ENCODE results near the gene HTD2. TPM values are rescaled to one million over a fixed set of nuclear protein-coding genes. Genes with fewer than 3 reads are reported as not detected.

The HTD2 gene
- total RNA-seq, result 7.6 and 10.3 TPM in 2 replicates

DNA sequence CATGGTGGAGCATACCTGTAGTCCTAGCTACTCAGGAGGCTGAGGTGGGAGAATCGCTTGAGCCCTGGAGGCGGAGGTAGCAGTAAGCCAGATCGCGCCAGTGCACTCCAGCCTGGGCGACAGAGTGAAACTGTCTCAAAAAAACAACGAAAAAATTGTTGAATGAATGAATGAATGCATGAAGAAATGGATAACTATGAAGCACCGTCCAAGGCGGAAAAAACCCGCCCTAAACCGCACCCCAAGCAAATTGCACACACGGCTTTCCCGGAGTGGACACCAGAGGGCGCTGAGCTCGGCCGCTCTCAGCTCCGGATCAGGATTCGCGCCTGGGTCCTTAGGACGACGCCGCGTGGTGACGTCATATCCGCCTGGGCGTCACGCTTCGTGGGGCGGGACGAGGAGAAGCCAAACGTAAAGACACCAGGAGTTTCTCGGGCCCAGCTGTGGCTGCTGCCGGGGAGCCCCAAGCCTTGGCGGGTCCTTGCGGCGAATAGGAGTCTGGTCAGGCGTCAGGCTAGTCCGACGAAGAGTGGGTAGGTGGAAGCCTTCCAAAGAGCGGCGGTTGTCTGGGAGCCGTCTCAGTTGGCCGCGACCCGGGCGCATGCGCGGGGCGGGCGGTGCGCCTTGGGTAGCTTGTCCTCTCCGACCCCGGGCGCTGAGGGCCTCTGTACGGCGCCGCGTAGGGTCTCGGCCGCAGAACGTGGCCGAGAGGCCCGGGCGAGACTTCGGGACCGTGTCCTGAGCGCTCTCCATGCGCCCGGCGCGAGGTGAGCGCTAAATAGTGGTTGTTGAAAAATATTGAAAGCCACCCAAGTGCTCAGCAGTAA, at the start of gene HTD2, which contains the start of gene RPP14:
Gene HTD2, plus strand, starts transcription at position 639 of the 830 bp plus-strand sequence. CDS start 11,094 bp downstream, outside the sequence.
Gene RPP14, plus strand, starts transcription at position 364 of the 830 bp plus-strand sequence. CDS start 4,085 bp downstream, outside the sequence.
- peak; percentile 18 for FAIRE-seq
- peak; percentile 91 for DNase-seq (ENCODE audit: low read depth)

DNA sequence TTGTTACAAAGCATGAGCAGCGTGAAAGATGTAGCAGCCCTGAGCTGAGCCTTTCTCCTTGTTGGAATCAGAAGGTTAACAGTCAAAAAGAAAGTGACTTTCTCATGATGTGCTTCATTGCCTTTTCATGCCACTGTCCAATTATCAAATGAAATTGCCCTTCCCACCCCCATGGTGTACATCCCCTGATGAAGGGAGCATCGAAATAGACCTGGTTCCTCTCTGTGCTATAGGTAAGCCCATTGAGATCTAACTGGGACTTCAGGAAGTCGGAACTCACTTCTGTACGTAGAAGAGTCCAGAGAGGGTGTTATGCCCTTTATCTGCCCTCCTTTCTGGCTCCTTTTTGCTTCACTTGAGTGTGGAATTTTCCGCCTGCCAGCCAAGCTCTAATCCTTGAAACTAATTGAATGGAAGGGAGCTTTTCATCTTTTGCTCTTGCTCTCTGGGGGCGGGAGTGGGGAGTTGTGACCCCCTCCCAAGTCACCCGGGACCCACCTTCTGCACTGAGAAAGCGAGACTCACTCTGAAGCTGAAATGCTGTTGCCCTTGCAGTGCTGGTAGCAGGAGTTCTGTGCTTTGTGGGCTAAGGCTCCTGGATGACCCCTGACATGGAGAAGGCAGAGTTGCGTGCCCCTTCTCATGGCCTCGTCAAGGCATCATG, 47.8 kb upstream of the HTD2 start:
- DNase-seq (ENCODE audit: low read depth) (no peak), FAIRE-seq (no peak)
- TF ChIP-seq, protein P1, sequence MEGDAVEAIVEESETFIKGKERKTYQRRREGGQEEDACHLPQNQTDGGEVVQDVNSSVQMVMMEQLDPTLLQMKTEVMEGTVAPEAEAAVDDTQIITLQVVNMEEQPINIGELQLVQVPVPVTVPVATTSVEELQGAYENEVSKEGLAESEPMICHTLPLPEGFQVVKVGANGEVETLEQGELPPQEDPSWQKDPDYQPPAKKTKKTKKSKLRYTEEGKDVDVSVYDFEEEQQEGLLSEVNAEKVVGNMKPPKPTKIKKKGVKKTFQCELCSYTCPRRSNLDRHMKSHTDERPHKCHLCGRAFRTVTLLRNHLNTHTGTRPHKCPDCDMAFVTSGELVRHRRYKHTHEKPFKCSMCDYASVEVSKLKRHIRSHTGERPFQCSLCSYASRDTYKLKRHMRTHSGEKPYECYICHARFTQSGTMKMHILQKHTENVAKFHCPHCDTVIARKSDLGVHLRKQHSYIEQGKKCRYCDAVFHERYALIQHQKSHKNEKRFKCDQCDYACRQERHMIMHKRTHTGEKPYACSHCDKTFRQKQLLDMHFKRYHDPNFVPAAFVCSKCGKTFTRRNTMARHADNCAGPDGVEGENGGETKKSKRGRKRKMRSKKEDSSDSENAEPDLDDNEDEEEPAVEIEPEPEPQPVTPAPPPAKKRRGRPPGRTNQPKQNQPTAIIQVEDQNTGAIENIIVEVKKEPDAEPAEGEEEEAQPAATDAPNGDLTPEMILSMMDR (IDR thresholded peaks at IDR 0.05; ENCODE audit: insufficient read depth, low read length, severe bottlenecking), result no peak
- H3K27me3 ChIP-seq (ENCODE audit: control insufficient read depth, insufficient read depth, low read length), result no peaks in the 10 kb centered on the region
- H3K4me3 ChIP-seq (ENCODE audit: low read depth, low read length), result no peak overlapping the region
- peaks cover 1% of the 10 kb centered on the region for H3K36me3 ChIP-seq (ENCODE audit: control insufficient read depth, insufficient read depth, low read length)

More for the DNA sequence above, at the start of gene HTD2, which contains the start of gene RPP14:
- no peaks in the 10 kb centered on the region for H3K27me3 ChIP-seq (ENCODE audit: control insufficient read depth, insufficient read depth, low read length)
- H3K36me3 ChIP-seq (ENCODE audit: control insufficient read depth, insufficient read depth, low read length), result peaks cover 5% of the 10 kb centered on the region
- H3K4me3 ChIP-seq (ENCODE audit: low read depth, low read length), result peak within 1 kb of the TSS; percentile 90
- TF ChIP-seq, protein P1 (IDR thresholded peaks at IDR 0.05; ENCODE audit: insufficient read depth, low read length, severe bottlenecking), result peak; percentile 96

DNA sequence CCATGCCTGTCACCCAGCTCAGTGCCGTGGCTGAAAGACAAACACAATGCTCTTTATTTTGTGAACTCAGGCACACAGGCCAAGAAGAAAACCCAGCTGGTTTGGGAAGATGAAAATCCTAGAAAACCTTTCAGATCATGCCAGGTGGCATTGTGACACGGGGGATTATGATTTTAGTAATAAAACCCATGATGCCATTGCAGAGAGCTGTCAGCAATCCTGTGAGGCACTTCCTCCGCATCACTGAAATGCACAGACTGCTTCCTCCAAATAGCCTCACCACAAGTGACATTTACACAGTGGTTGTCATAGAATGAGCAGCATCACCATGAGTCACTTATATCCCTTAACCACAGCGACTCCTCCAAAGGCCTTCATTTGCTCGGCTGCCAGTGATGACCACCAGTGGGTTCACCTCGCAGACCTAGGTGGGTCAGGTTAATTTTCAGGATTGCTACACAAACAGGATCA, 46.0 kb upstream of the HTD2 start:
- no peak for FAIRE-seq
- H3K36me3 ChIP-seq (ENCODE audit: control insufficient read depth, insufficient read depth, low read length), result peaks cover 1% of the 10 kb centered on the region
- no peaks in the 10 kb centered on the region for H3K27me3 ChIP-seq (ENCODE audit: control insufficient read depth, insufficient read depth, low read length)
- DNase-seq (ENCODE audit: low read depth), result peak; percentile 35
- no peak overlapping the region for H3K4me3 ChIP-seq (ENCODE audit: low read depth, low read length)
- TF ChIP-seq, protein P1 (IDR thresholded peaks at IDR 0.05; ENCODE audit: insufficient read depth, low read length, severe bottlenecking), result no peak

DNA sequence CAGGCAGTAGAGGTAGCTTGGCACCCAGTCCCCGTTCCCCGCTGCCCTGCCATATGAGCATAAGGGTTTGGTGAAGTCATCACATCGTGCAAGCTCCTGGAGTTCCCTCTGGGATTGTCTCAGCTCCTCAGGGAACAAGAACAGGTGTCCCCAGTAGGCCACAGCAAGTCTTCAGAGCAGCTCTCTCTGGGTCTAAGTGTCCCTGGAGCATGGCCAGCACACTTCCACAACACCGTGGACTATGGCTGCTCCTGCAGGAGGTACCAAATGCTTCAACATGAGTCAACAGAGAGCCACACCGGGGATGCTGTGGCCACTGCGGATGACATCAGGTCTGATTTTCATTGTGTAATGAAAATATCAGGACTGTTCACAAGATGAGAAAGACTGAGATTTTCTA, 45.6 kb upstream of the HTD2 start:
- FAIRE-seq (no peak), DNase-seq (ENCODE audit: low read depth) (no peak)
- TF ChIP-seq, protein P1 (IDR thresholded peaks at IDR 0.05; ENCODE audit: insufficient read depth, low read length, severe bottlenecking), result no peak
- Histone ChIP-seq H3K4me3 (ENCODE audit: low read depth, low read length) (no peak overlapping the region), H3K36me3 (ENCODE audit: control insufficient read depth, insufficient read depth, low read length) (peaks cover 1% of the 10 kb centered on the region), H3K27me3 (ENCODE audit: control insufficient read depth, insufficient read depth, low read length) (no peaks in the 10 kb centered on the region)

DNA sequence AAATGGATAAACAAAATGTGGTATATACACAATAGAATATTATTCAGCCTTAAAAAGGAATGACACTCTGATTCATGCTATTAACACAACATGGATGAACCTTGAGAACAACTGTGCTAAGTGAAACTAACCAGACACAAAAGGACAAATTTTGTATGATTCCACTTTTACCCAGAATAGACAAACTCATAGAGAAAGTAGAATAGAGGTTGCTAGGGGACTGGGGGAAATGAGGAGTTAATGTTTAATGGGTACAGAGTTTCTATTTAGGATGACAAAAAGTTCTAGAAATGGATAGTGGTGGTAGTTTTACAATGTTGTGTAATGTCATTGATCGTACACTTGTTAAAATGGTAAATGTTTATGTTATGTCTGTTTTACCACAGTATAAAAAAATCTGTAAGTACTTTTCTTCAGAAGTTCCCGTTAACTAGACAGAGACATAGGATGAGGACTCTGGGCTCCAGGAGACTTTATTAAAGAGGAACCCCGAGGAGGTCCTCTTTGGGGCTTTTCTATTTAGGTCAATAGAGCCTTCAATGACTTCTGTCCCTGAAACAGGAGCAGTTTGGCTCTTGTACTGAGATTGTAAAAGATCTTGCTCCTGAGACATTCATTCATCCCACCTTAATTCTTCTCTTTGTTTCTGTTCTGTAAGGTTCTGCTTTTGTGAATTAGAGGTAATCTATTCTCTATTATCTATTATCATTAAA, 44.2 kb upstream of the HTD2 start:
- Histone ChIP-seq H3K4me3 (ENCODE audit: low read depth, low read length) (no peak overlapping the region), H3K36me3 (ENCODE audit: control insufficient read depth, insufficient read depth, low read length) (peaks cover 1% of the 10 kb centered on the region), H3K27me3 (ENCODE audit: control insufficient read depth, insufficient read depth, low read length) (no peaks in the 10 kb centered on the region)
- TF ChIP-seq, protein P1 (IDR thresholded peaks at IDR 0.05; ENCODE audit: insufficient read depth, low read length, severe bottlenecking), result no peak
- FAIRE-seq, result no peak
- DNase-seq (ENCODE audit: low read depth), result no peak
